ENCODE measurements around the gene COG7.
"Not testable (repeated sequence)": the region's sequence is repeated elsewhere in the genome, so short reads cannot be mapped to it uniquely, and the experiment has no call there.

Gene COG7

DNA sequence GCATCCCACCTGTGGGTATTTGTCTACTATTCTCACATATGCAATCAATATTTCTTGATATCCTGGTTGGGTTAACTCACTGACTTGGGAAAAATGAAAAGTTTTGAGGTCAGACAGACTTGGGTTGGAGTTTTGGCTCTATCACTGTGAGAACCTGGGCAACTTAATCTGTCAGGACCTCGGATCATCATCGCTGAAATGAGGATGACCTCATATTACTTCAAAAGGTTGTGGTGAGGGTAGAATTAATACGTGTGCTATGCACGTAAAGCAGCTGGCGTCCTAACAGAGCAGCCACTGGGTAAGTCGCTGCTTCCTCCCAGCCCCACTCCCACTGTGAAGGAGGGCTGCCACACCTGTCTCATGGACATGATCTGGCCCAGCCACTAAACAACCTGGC, 57.3 kb downstream of the COG7 start:
- Histone ChIP-seq H3K27me3 (replicated peaks; ENCODE audit: control insufficient read depth, insufficient read depth, low read length) (no peaks in the 10 kb centered on the region), H3K9me3 (ENCODE audit: control insufficient read depth, low read length) (no peaks in the 10 kb centered on the region), H3K9ac (ENCODE audit: low read length) (no peak overlapping the region), H3K4me3 (ENCODE audit: low read length) (no peak overlapping the region), H3K36me3 (ENCODE audit: control insufficient read depth, insufficient read depth, low read length, severe bottlenecking) (peaks cover 78% of the 10 kb centered on the region), H3K4me1 (ENCODE audit: control insufficient read depth, insufficient read depth, low read length) (no peaks in the 10 kb centered on the region)
- no peak for DNase-seq (ENCODE audit: low read depth)

DNA sequence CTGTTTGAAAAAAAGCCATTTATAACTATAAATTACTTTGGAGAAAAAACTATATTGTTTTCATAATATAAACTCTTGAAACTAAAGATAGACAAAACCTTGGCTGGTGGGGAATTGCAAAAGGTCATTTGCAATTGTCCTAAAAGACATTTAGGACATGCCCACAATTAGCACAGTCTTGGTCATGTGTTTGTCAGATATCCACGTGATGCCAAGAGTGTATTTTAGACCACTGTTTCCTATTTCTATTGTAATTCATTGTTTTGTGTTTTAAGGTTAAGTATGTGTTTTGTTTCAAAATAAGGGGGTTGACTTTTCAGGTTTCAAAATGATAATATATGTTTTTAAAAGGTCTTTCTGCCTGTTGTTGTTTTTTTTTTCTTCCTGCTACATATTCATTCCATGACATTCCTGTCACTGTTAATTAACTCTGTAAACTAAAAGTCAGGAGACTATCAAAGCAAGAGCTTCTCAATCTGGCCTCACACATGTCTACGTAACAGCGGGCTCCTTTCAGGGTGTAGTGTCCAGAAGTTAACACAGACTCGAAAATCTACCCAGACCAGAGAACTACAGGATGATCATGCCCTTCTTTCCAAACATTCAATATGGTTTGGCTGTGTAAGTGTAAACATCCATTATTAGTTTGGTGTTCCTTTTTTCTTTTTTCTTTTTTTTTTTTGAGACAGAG, 58.7 kb downstream of the COG7 start:
- Histone ChIP-seq H3K9me3 (ENCODE audit: control insufficient read depth, low read length) (no peaks in the 10 kb centered on the region), H3K9ac (ENCODE audit: low read length) (no peak overlapping the region), H3K4me3 (ENCODE audit: low read length) (no peak overlapping the region), H3K27me3 (replicated peaks; ENCODE audit: control insufficient read depth, insufficient read depth, low read length) (no peaks in the 10 kb centered on the region), H3K4me1 (ENCODE audit: control insufficient read depth, insufficient read depth, low read length) (no peaks in the 10 kb centered on the region), H3K36me3 (ENCODE audit: control insufficient read depth, insufficient read depth, low read length, severe bottlenecking) (peaks cover 72% of the 10 kb centered on the region)
- no peak for DNase-seq (ENCODE audit: low read depth)

DNA sequence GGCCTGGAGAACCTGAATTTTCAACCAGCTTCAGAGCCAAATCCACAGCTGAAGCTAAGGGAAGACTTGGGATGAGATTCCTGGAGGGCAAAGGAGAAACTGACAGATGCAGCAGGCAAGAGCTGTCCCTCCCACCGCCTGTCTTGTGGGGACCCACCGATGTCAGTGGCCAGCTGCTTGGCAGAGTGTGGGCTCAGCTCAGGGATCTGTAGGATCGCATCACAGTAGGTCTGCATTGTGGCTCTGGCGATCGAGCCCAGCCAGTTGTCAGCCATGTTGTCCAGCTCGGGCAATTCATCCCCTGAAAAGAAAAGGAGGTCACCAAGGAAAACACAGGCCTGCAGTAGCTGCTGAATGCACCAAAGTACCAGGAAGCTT, 60.8 kb downstream of the COG7 start:
- no peak overlapping the region for H3K9ac ChIP-seq (ENCODE audit: low read length)
- H3K27me3 ChIP-seq (replicated peaks; ENCODE audit: control insufficient read depth, insufficient read depth, low read length): no peaks in the 10 kb centered on the region
- DNase-seq (ENCODE audit: low read depth): no peak
- H3K4me1 ChIP-seq (ENCODE audit: control insufficient read depth, insufficient read depth, low read length): no peaks in the 10 kb centered on the region
- H3K9me3 ChIP-seq (ENCODE audit: control insufficient read depth, low read length): no peaks in the 10 kb centered on the region
- peaks cover 56% of the 10 kb centered on the region for H3K36me3 ChIP-seq (ENCODE audit: control insufficient read depth, insufficient read depth, low read length, severe bottlenecking)
- no peak overlapping the region for H3K4me3 ChIP-seq (ENCODE audit: low read length)

DNA sequence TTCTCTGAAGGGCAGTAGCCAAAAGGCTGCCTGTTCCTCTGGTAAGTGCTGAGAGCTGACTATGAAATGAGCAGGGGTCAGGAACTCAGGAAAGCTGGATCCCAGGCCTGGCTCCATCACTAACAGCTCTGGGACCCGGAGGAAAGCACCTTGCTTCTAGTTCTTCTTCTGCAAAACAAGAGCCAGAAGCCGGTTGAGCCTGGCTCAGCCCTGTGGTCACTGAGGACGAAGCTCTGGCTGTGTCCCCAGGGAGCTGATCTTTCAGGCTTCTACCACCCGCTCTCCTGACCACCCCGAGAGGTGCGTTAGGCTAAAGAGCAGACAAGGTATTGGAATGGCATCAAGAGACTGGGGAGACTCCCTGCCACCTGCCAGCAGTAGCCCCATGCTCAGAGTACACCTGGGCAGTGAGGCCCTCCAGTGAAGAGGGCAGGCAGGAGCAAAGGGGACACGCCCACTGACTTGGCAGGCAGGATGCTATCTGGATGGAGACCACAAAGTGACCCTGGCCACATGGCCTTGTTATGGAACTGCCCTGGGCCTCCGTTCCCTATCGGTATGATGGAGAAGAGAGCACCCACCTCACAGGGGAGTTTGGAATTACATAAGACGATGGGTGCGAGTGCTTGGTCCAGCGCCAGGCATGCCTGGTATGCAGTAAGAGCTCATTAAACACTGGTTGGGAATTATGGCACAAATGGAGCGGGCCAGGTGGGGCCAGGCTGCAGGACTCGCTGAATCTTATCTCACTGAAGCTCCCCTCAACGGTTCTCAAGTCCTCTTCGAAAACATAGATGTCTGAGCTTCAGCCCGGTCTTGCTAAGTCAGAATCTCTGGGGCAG, 61.4 kb downstream of the COG7 start:
- H3K36me3 ChIP-seq (ENCODE audit: control insufficient read depth, insufficient read depth, low read length, severe bottlenecking): peaks cover 54% of the 10 kb centered on the region
- no peaks in the 10 kb centered on the region for H3K9me3 ChIP-seq (ENCODE audit: control insufficient read depth, low read length)
- no peaks in the 10 kb centered on the region for H3K4me1 ChIP-seq (ENCODE audit: control insufficient read depth, insufficient read depth, low read length)
- no peak overlapping the region for H3K9ac ChIP-seq (ENCODE audit: low read length)
- no peaks in the 10 kb centered on the region for H3K27me3 ChIP-seq (replicated peaks; ENCODE audit: control insufficient read depth, insufficient read depth, low read length)
- no peak overlapping the region for H3K4me3 ChIP-seq (ENCODE audit: low read length)
- DNase-seq (ENCODE audit: low read depth): no peak

DNA sequence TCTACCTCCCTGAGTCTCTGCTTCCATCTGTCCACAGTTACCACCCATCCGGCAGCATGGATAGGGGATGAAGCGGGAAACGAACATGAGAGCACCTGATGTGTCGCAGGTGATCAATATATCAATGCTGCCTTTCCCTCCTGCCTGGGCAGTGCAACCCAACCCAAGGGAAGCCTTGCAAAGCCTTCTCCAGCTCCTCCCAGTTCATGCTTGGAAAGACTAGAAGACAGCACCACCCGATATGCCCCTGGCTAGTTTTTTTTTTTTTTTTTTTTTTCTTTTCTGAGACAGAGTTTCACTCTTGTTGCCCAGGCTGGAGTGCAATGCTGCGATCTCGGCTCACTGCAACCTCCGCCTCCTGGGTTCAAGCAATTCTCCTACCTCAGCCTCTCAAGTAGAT, 63.1 kb downstream of the COG7 start:
- not testable (repeated sequence) for H3K9me3 ChIP-seq (ENCODE audit: control insufficient read depth, low read length); H3K4me1 ChIP-seq (ENCODE audit: control insufficient read depth, insufficient read depth, low read length); H3K4me3 ChIP-seq (ENCODE audit: low read length); H3K9ac ChIP-seq (ENCODE audit: low read length); H3K27me3 ChIP-seq (replicated peaks; ENCODE audit: control insufficient read depth, insufficient read depth, low read length); DNase-seq (ENCODE audit: low read depth)
- peaks cover 45% of the 10 kb centered on the region for H3K36me3 ChIP-seq (ENCODE audit: control insufficient read depth, insufficient read depth, low read length, severe bottlenecking)

DNA sequence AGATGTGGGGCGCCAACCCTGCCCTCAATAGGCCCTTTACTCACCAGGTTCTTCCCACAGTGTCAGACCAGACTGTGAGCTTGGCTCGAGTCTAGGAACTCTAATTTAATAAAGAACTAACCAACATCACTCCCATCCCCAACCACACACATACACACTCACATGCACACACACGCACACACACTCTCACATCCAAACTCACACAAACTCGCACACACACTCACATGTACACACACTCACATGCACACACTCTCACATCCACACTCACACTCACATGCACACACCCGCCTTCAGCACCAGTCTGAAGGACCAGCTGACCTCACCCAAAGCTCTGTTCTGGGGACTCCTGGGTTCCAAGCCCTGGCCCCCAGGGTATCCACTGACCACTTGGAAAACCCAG, 63.8 kb downstream of the COG7 start:
- Histone ChIP-seq H3K27me3 (replicated peaks; ENCODE audit: control insufficient read depth, insufficient read depth, low read length) (no peaks in the 10 kb centered on the region), H3K9ac (ENCODE audit: low read length) (no peak overlapping the region), H3K4me1 (ENCODE audit: control insufficient read depth, insufficient read depth, low read length) (no peaks in the 10 kb centered on the region), H3K9me3 (ENCODE audit: control insufficient read depth, low read length) (no peaks in the 10 kb centered on the region), H3K36me3 (ENCODE audit: control insufficient read depth, insufficient read depth, low read length, severe bottlenecking) (peaks cover 41% of the 10 kb centered on the region), H3K4me3 (ENCODE audit: low read length) (no peak overlapping the region)
- no peak for DNase-seq (ENCODE audit: low read depth)

DNA sequence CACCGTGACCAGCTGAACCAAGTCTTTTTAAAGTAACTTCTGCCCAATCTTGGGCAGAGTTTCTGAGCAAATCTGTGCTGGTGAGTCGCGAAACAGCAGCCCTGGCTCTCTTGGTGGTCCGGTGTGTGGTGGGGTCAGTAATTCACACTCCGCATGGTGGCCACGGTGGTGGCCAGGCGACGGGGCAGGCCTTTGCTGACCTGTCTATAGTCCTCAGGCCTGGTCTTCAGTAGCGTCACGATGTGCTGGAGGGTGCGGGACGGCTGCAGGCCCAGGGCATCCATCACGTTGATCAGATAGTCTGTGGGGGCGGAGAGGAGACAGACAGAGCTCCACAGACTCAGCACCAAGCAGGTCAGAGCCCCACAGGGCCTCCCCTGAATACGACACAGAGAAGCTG, 64.2 kb downstream of the COG7 start:
- DNase-seq (ENCODE audit: low read depth): no peak
- Histone ChIP-seq H3K27me3 (replicated peaks; ENCODE audit: control insufficient read depth, insufficient read depth, low read length) (no peaks in the 10 kb centered on the region), H3K36me3 (ENCODE audit: control insufficient read depth, insufficient read depth, low read length, severe bottlenecking) (peaks cover 40% of the 10 kb centered on the region), H3K4me3 (ENCODE audit: low read length) (no peak overlapping the region), H3K9ac (ENCODE audit: low read length) (no peak overlapping the region), H3K4me1 (ENCODE audit: control insufficient read depth, insufficient read depth, low read length) (no peaks in the 10 kb centered on the region), H3K9me3 (ENCODE audit: control insufficient read depth, low read length) (no peaks in the 10 kb centered on the region)

DNA sequence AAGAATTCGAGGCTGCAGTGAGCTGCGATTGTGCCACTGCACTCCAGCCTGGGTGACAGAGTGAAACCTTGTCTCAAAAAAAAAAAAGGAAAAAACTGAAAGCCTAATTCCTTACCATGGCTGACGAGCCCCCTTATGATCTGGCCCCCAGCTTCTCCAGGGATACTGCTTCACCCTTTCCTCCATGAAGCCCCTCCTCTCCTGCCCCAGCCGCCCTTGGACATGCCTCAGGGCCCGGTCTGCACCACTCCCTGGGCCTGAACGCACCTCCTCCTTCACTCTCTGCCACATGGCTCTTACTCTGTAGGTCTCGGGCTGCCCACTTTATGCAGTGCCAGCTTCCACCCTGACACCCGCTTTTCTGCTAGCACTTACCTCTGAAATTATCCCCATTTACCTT, 65.3 kb downstream of the COG7 start:
- no peak for DNase-seq (ENCODE audit: low read depth)
- no peaks in the 10 kb centered on the region for H3K9me3 ChIP-seq (ENCODE audit: control insufficient read depth, low read length)
- H3K36me3 ChIP-seq (ENCODE audit: control insufficient read depth, insufficient read depth, low read length, severe bottlenecking): peaks cover 32% of the 10 kb centered on the region
- H3K4me3 ChIP-seq (ENCODE audit: low read length): no peak overlapping the region
- H3K9ac ChIP-seq (ENCODE audit: low read length): no peak overlapping the region
- no peaks in the 10 kb centered on the region for H3K27me3 ChIP-seq (replicated peaks; ENCODE audit: control insufficient read depth, insufficient read depth, low read length)
- H3K4me1 ChIP-seq (ENCODE audit: control insufficient read depth, insufficient read depth, low read length): no peaks in the 10 kb centered on the region

DNA sequence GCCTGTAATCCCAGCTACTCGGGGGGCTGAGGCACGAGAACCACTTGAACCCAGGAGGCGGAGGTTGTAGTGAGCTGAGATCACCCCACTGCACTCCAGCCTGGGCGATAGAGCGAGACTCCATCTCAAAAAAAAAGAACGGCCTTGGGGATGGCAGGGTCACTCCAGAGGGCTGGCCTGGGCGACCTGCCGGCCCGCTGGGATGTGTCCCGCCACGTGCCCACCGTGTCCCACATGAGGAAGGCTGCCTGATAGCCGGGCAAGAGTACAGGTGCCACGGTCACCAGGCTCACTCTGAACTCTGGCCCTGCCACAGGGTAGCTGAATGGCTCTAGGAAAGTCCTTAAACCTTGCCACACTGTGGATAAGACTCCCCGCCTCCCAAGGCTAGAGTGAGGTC, 67.5 kb downstream of the COG7 start:
- no peaks in the 10 kb centered on the region for H3K27me3 ChIP-seq (replicated peaks; ENCODE audit: control insufficient read depth, insufficient read depth, low read length)
- no peaks in the 10 kb centered on the region for H3K4me1 ChIP-seq (ENCODE audit: control insufficient read depth, insufficient read depth, low read length)
- H3K9ac ChIP-seq (ENCODE audit: low read length): no peak overlapping the region
- DNase-seq (ENCODE audit: low read depth): no peak
- no peaks in the 10 kb centered on the region for H3K9me3 ChIP-seq (ENCODE audit: control insufficient read depth, low read length)
- H3K36me3 ChIP-seq (ENCODE audit: control insufficient read depth, insufficient read depth, low read length, severe bottlenecking): peaks cover 11% of the 10 kb centered on the region
- H3K4me3 ChIP-seq (ENCODE audit: low read length): no peak overlapping the region

DNA sequence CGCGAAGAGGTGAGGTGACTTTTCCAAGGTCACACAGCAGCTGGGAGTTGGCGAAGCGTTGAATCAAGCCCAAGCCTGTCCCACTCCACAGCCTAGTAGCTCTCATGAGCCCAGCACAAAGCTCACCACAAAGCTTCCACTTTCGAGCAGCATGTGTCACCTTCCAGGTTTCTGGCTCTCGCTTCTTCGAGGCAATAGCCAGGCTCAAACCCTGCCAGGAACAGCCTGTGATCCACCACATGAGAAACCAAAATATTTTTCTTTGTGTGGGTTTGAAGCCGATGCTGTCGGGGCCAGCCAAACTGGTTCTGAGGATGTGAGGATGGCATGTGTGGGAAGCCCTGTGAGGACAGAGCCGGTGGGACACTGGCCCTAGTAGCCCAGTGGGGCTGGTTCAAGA, 68.1 kb downstream of the COG7 start:
- Histone ChIP-seq H3K9me3 (ENCODE audit: control insufficient read depth, low read length) (no peaks in the 10 kb centered on the region), H3K9ac (ENCODE audit: low read length) (no peak overlapping the region), H3K4me3 (ENCODE audit: low read length) (no peak overlapping the region), H3K4me1 (ENCODE audit: control insufficient read depth, insufficient read depth, low read length) (no peaks in the 10 kb centered on the region), H3K36me3 (ENCODE audit: control insufficient read depth, insufficient read depth, low read length, severe bottlenecking) (peaks cover 10% of the 10 kb centered on the region), H3K27me3 (replicated peaks; ENCODE audit: control insufficient read depth, insufficient read depth, low read length) (no peaks in the 10 kb centered on the region)
- no peak for DNase-seq (ENCODE audit: low read depth)

DNA sequence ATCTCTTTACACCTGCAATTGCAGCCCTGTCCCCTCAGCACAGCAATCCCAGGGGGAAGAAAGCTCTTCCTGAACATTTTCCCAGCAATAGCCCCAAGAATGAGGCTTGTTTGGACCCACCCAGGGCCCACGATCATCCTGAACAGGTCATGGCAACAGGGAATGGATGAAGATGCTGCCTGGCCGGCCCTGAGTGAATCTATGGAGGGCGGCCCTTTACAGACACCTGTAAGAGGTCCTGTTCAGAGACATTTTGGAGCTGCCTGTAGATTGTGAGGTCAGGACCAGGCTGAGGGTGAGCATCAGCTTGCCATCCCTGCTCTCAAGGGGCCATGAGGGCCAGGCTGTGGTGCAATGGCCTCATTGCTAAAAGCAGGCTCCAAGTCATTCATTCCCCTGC, 69.1 kb downstream of the COG7 start:
- Histone ChIP-seq H3K27me3 (replicated peaks; ENCODE audit: control insufficient read depth, insufficient read depth, low read length) (peaks cover 10% of the 10 kb centered on the region), H3K36me3 (ENCODE audit: control insufficient read depth, insufficient read depth, low read length, severe bottlenecking) (peaks cover 3% of the 10 kb centered on the region), H3K9ac (ENCODE audit: low read length) (no peak overlapping the region), H3K4me3 (ENCODE audit: low read length) (no peak overlapping the region), H3K9me3 (ENCODE audit: control insufficient read depth, low read length) (no peaks in the 10 kb centered on the region), H3K4me1 (ENCODE audit: control insufficient read depth, insufficient read depth, low read length) (no peaks in the 10 kb centered on the region)
- no peak for DNase-seq (ENCODE audit: low read depth)
